ENCODE results near the gene ARHGEF7. TPM values are rescaled to one million over a fixed set of nuclear protein-coding genes. Genes with fewer than 3 reads are reported as not detected.

Gene ARHGEF7
- total RNA-seq, 1 experiment from 2014 or later, result 46.2 TPM

- RAD21 ChIA-PET (ENCODE audit: low non-redundant PET in 1 of 2, low total read pairs in 2 of 2, uncharacterized antibody in 2 of 2, unreplicated experiment in 2 of 2), result no interaction called here
These were observed 22.0 kb upstream of the ARHGEF7 start for GRCh38 chr13:111093136-111093535.

More at GRCh38 chr13:111093136-111093535, 22.0 kb upstream of the ARHGEF7 start:
- H3K36me3 ChIP-seq (ENCODE audit: control insufficient read depth in 1 of 2, insufficient read depth in 2 of 2, low read length in 2 of 2), result no peaks in the 10 kb centered on the region
- no peak overlapping the region for H2AFZ ChIP-seq (ENCODE audit: low read depth, low read length, poor library complexity, severe bottlenecking)
- no peaks in the 10 kb centered on the region for H4K20me1 ChIP-seq (ENCODE audit: insufficient read depth)
- H3K27me3 ChIP-seq (ENCODE audit: insufficient read depth, low read length), result peaks cover 40% of the 10 kb centered on the region
- no peak for DNase-seq (ENCODE audit: low read depth, low spot score)
- H3K27ac ChIP-seq (ENCODE audit: low read depth, low read length), result no peak overlapping the region
- H3K79me2 ChIP-seq (ENCODE audit: insufficient read depth, low read length), result no peaks in the 10 kb centered on the region
- TF ChIP-seq POLR2A (IDR thresholded peaks at IDR 0.05; ENCODE audit: borderline replicate concordance, extremely low read depth, insufficient read depth, insufficient read length), result no peak
- TF ChIP-seq CBX3 (IDR thresholded peaks at IDR 0.05; ENCODE audit: low read depth), result no peak
- no peak for TF ChIP-seq EGR1 (IDR thresholded peaks at IDR 0.05; ENCODE audit: low read depth)
- no peak for TF ChIP-seq ZFX (IDR thresholded peaks at IDR 0.05)
- TF ChIP-seq TCF7L2 (IDR thresholded peaks at IDR 0.05; ENCODE audit: borderline replicate concordance, extremely low read depth, insufficient read depth, insufficient read length), result no peak
- TF ChIP-seq ZNF274 (IDR thresholded peaks at IDR 0.05; ENCODE audit: low read depth, low read length), result no peak
- TF ChIP-seq EZH2phosphoT487 (IDR thresholded peaks at IDR 0.05; ENCODE audit: borderline replicate concordance), result no peak
- TF ChIP-seq ATF3 (IDR thresholded peaks at IDR 0.05), result no peak
- TF ChIP-seq CTCF (IDR thresholded peaks at IDR 0.05 in 2 of 3, conservative IDR thresholded peaks at IDR 0.05 in 1 of 3; ENCODE audit: borderline replicate concordance in 1 of 3, insufficient read depth in 1 of 3, low read depth in 2 of 3, low read length in 2 of 3), result no peak
- TF ChIP-seq REST (IDR thresholded peaks at IDR 0.05; ENCODE audit: low read depth), result no peak
- TF ChIP-seq YY1 (IDR thresholded peaks at IDR 0.05; ENCODE audit: extremely low read depth, insufficient replicate concordance, low read depth, low read length), result no peak
- TF ChIP-seq JUND (IDR thresholded peaks at IDR 0.05), result no peak
- no peak for TF ChIP-seq CEBPB (IDR thresholded peaks at IDR 0.05; ENCODE audit: low read depth)
- no peak for TF ChIP-seq FOSL1 (IDR thresholded peaks at IDR 0.05; ENCODE audit: low read depth)
- H3K9me2 ChIP-seq (ENCODE audit: insufficient read depth), result no peaks in the 10 kb centered on the region
- ChIA-PET POLR2A (no interaction called here), CTCF (no interaction called here)
- ATAC-seq, result no peak
- intact Hi-C loops (cut with micrococcal nuclease), result no loop called here
- no TSS peak for BruUV-seq (replicated peaks)
- H3K9ac ChIP-seq (ENCODE audit: low read length), result no peak overlapping the region
- H3K4me3 ChIP-seq (replicated peaks in 1 of 2; ENCODE audit: low read depth in 1 of 2, low read length in 2 of 2), result no peak overlapping the region
- no peaks in the 10 kb centered on the region for H3K4me1 ChIP-seq (ENCODE audit: control insufficient read depth in 1 of 2, insufficient read depth in 2 of 2, low read length in 2 of 2)
- no peak overlapping the region for H3K4me2 ChIP-seq (ENCODE audit: low read length)
- no peaks in the 10 kb centered on the region for H3K9me3 ChIP-seq (ENCODE audit: control insufficient read depth in 1 of 2, insufficient read depth in 1 of 2, low read depth in 1 of 2, low read length in 2 of 2)
